ENCODE results near the gene ACBD4.

Gene ACBD4

GRCh38 chr17:45104907-45105624 lies 30.4 kb upstream of the ACBD4 start:
- no peak for DNase-seq

- DNase-seq, result no peak
These were observed 29.4 kb upstream of the ACBD4 start for GRCh38 chr17:45106096-45106495.

GRCh38 chr17:45106582-45106981 lies 28.9 kb upstream of the ACBD4 start:
- DNase-seq, result no peak

- no peak for DNase-seq
These were observed 28.0 kb upstream of the ACBD4 start for GRCh38 chr17:45107293-45108010.

- DNase-seq, result no peak
These were observed 27.4 kb upstream of the ACBD4 start for GRCh38 chr17:45108051-45108450.

GRCh38 chr17:45108595-45109521 lies 26.6 kb upstream of the ACBD4 start:
- no peak for DNase-seq

- no peak for DNase-seq
These were observed 24.5 kb upstream of the ACBD4 start for GRCh38 chr17:45110676-45111611.

GRCh38 chr17:45111850-45112249 lies 23.6 kb upstream of the ACBD4 start:
- DNase-seq, result no peak

- no peak for DNase-seq
These were observed 22.7 kb upstream of the ACBD4 start for GRCh38 chr17:45112559-45113423.

- no peak for DNase-seq
These were observed 22.1 kb upstream of the ACBD4 start for GRCh38 chr17:45113424-45113754.

GRCh38 chr17:45114117-45114932 lies 21.2 kb upstream of the ACBD4 start:
- DNase-seq, result no peak

GRCh38 chr17:45115015-45115625 lies 20.4 kb upstream of the ACBD4 start:
- DNase-seq, result no peak

- no peak for DNase-seq
These were observed 19.6 kb upstream of the ACBD4 start for GRCh38 chr17:45115871-45116270.

GRCh38 chr17:45116434-45117016 lies 19.0 kb upstream of the ACBD4 start:
- no peak for DNase-seq

- DNase-seq, result no peak
These were observed 18.2 kb upstream of the ACBD4 start for GRCh38 chr17:45117334-45117733.

GRCh38 chr17:45117848-45118646 lies 17.4 kb upstream of the ACBD4 start:
- DNase-seq, result no peak

GRCh38 chr17:45118691-45119090 lies 16.8 kb upstream of the ACBD4 start:
- DNase-seq, result no peak

- DNase-seq, result no peak
These were observed 15.5 kb upstream of the ACBD4 start for GRCh38 chr17:45119964-45120363.

GRCh38 chr17:45120558-45120957 lies 14.9 kb upstream of the ACBD4 start:
- DNase-seq, result no peak

All from activated CD4-positive, alpha-beta T cell treated with anti-CD3 and anti-CD28 coated beads, Interleukin-10, Interleukin-2, amounts not matched to agents 100 ng/mL and 50 ng/mL, durations not matched to agents 16 hours and 8 hours (primary cell).